H1 (cell line): ENCODE data around the gene LSM2.

ENCODE experiments used
- ASH2L ChIP-seq: fragments of 200-600, 300-600 bp; sonication (generic); IDR thresholded peaks from one replicate; pipeline ENCODE4 v1.7.1; 2017; ENCODE audit warnings: low read length
- CEBPB ChIP-seq: IDR thresholded peaks from 2 replicates; pipeline ENCODE4 v1.6.1; 2012; ENCODE audit warnings: low read depth, low read length
- CHD2 ChIP-seq: IDR thresholded peaks from 2 replicates; pipeline ENCODE4 v1.6.1; 2012; ENCODE audit warnings: low read length, improper control_type of control experiment
- CTCF ChIP-seq, 3 experiments: IDR thresholded peaks; 1 replicate in 2 of 3; 2 replicates in 1 of 3; pipeline versions ENCODE4 v1.5.1 to v1.6.1; 2011; ENCODE audit warnings: low read length in 3 of 3, mild to moderate bottlenecking in 3 of 3, inconsistent platforms in 2 of 3, low read depth in 1 of 3, moderate library complexity in 1 of 3; ENCODE audit not compliant: insufficient read depth in 1 of 3; ENCODE audit errors: control extremely low read depth in 1 of 3
- POLR2AphosphoS5 ChIP-seq: IDR thresholded peaks from 2 replicates; pipeline ENCODE4 v1.6.1; 2011; ENCODE audit warnings: low read depth, low read length
- RNF2 ChIP-seq: fragments of 200-900, 300-1000 bp; sonication (generic); IDR thresholded peaks from 2 replicates; pipeline ENCODE4 v1.7.1; 2016; ENCODE audit warnings: borderline replicate concordance, low read depth, mild to moderate bottlenecking, antibody characterized with exemption, low read length; ENCODE audit not compliant: poor library complexity, severe bottlenecking; ENCODE audit errors: missing control alignments
- SIN3A ChIP-seq, 2 experiments: IDR thresholded peaks in 1 of 2; conservative IDR thresholded peaks in 1 of 2; 2 replicates each; pipeline ENCODE4 v1.6.1; 2011 to 2012; ENCODE audit warnings: low read length in 2 of 2, improper control_type of control experiment in 1 of 2, low read depth in 1 of 2, mild to moderate bottlenecking in 1 of 2
- SP1 ChIP-seq: IDR thresholded peaks from 2 replicates; pipeline ENCODE4 v1.6.1; 2011; ENCODE audit warnings: low read depth, low read length
- TAF1 ChIP-seq: IDR thresholded peaks from 2 replicates; pipeline ENCODE4 v1.6.1; 2011; ENCODE audit warnings: mild to moderate bottlenecking, low read depth, low read length
- TCF12 ChIP-seq: IDR thresholded peaks from 2 replicates; pipeline ENCODE4 v1.6.1; 2011; ENCODE audit warnings: low read depth, mild to moderate bottlenecking, low read length
- USF2 ChIP-seq: IDR thresholded peaks from 2 replicates; pipeline ENCODE4 v1.6.1; 2011; ENCODE audit warnings: low read length, improper control_type of control experiment

- TF ChIP-seq RNF2 (no peak), POLR2AphosphoS5 (no peak), CEBPB (no peak), TCF12 (no peak), CTCF (IDR thresholded peaks at IDR 0.05; ENCODE audit: control extremely low read depth in 1 of 3, insufficient read depth in 1 of 3, low read depth in 1 of 3, low read length in 3 of 3) (no peak), SP1 (no peak), SIN3A (conservative IDR thresholded peaks at IDR 0.05 in 1 of 2, IDR thresholded peaks at IDR 0.05 in 1 of 2; ENCODE audit: low read depth in 1 of 2, low read length in 2 of 2) (no peak), TAF1 (no peak), ASH2L (no peak), USF2 (no peak), CHD2 (no peak)
These were observed 34.8 kb downstream of the LSM2 start for GRCh38 chr6:31771992-31772358.
